GM12873 (cell line): ENCODE measurements around the gene PCDHB6.
"Not testable (repeated sequence)": the region's sequence is repeated elsewhere in the genome, so short reads cannot be mapped to it uniquely, and the experiment has no call there.

ENCODE experiments used
- CTCF ChIP-seq: IDR thresholded peaks from 2 replicates; pipeline ENCODE4 v1.5.1; 2012; ENCODE audit warnings: low read depth, mild to moderate bottlenecking, moderate library complexity, low read length, control low read depth; ENCODE audit not compliant: insufficient read depth; ENCODE audit errors: missing control alignments

PCDHB6 gene

GRCh38 chr5:141172381-141173204 lies 22.7 kb downstream of the PCDHB6 start, which contains the start of gene PCDHB7:
Gene PCDHB7, plus strand, starts transcription at chr5:141172644. Its CDS starts 192 bp downstream, at chr5:141172836.
- peak; percentile 40 for TF ChIP-seq CTCF

GRCh38 chr5:141175933-141176332 lies 26.1 kb downstream of the PCDHB6 start:
- no peak for TF ChIP-seq CTCF

- TF ChIP-seq CTCF, result not testable (repeated sequence)
Measured at GRCh38 chr5:141177577-141178191, 27.8 kb downstream of the PCDHB6 start, which contains the start of gene PCDHB8. Gene PCDHB8, plus strand, starts transcription at chr5:141177790. Its CDS starts 245 bp downstream, at chr5:141178035.

- TF ChIP-seq CTCF, result no peak
Measured at GRCh38 chr5:141180313-141180712, 30.5 kb downstream of the PCDHB6 start.

- TF ChIP-seq CTCF, result peak; percentile 25
Measured at GRCh38 chr5:141182248-141182647, 32.4 kb downstream of the PCDHB6 start, which contains the start of gene PCDHB16. Gene PCDHB16, plus strand, starts transcription at chr5:141182387. Its CDS starts 173 bp downstream, at chr5:141182560.

GRCh38 chr5:141186897-141187512 lies 37.1 kb downstream of the PCDHB6 start, which contains the start of gene PCDHB9:
Gene PCDHB9, plus strand, starts transcription at chr5:141187161. Its CDS starts 158 bp downstream, at chr5:141187319.
- TF ChIP-seq CTCF, result peak; percentile 53

- TF ChIP-seq CTCF, result peak; percentile 49
Measured at GRCh38 chr5:141192110-141192725, 42.4 kb downstream of the PCDHB6 start, which contains the start of gene PCDHB10. Gene PCDHB10, plus strand, starts transcription at chr5:141192353. Its CDS starts 200 bp downstream, at chr5:141192553.
